ENCODE measurements around the gene SH3RF3.

- TF ChIP-seq CTCF (IDR thresholded peaks at IDR 0.05) = no peak
- no peak for TF ChIP-seq POLR2AphosphoS5 (IDR thresholded peaks at IDR 0.05; ENCODE audit: low read depth, low read length)
- no peak for TF ChIP-seq REST (IDR thresholded peaks at IDR 0.05; ENCODE audit: insufficient read depth in 1 of 2, low read depth in 2 of 2, low read length in 1 of 2)
- no peak for TF ChIP-seq SIN3A (IDR thresholded peaks at IDR 0.05; ENCODE audit: borderline replicate concordance, insufficient read depth, low read depth, low read length)
- TF ChIP-seq TCF7L2 (IDR thresholded peaks at IDR 0.05; ENCODE audit: low read depth, low read length) = no peak
Measured at GRCh38 chr2:109244304-109244582, 115.2 kb downstream of the SH3RF3 start.

Measured in Panc1 (cell line).